NCI-H2227 treated with DMSO at 0.1 percent for 48 hours (cell line): ENCODE results near the gene ADARB2.
"Not testable (repeated sequence)": the region's sequence is repeated elsewhere in the genome, so short reads cannot be mapped to it uniquely, and the experiment has no call there.

Source experiments
- DNase-seq: peaks from one replicate; lab custom pipeline; 2025; lab: John Stamatoyannopoulos, UW

Gene ADARB2

DNA sequence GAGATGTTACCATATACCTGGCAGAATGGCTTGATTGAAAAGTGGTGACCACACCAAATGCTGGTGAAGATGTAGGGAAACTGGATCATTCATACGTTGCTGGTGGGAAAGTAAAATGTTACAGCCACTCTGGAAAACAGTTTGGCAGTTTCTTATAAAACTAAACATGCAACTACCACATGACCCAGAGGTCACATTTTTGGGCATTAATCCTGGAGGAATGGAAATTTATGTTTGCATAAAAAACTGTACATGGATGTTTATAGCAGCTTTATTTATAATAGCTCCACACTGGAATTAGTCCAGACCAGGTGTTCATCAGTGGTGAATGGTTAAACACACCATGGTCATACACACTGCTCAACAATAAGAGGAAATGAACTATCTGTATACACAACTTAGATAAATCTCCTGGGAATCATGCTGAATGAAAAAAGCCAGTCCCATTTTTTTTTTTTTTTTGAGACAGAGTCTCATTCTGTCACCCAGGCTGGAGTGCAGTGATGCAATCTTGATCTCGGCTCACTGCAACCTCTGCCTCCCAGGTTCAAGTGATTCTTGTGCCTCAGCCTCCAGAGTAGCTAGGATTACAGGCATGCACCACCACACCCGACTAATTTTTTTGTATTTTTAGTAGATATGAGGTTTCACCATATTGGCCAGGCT, 309.7 kb downstream of the ADARB2 start:
- DNase-seq, result not testable (repeated sequence)

- DNase-seq, result no peak
Measured at GRCh38 chr10:1426786-1427185, 310.5 kb downstream of the ADARB2 start.

DNA sequence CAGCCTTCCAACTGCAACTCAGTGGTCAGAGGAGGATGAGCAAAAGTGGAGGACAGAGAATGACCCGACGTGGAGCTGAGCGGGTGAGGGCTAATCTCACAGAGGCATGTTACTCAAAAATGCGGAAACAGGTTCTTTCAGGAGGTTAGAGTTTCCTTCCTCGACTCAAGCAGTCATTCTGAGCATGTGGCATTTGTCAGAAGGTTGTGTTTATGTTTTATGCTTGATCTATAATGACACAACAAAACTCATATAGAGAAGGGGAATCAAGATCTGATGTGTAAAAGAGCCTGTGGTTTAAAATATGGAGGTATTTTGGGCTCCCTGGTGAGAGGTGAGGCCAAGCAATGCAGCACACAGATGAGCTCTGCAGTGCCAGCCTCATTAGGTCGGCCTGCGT, 311.4 kb downstream of the ADARB2 start:
- DNase-seq, result no peak

- no peak for DNase-seq
Measured at GRCh38 chr10:1424648-1425047, 312.7 kb downstream of the ADARB2 start.

- no peak for DNase-seq
Measured at GRCh38 chr10:1423676-1424253, 313.6 kb downstream of the ADARB2 start.

GRCh38 chr10:1422275-1422674, 315.1 kb downstream of the ADARB2 start:
- DNase-seq, result no peak

GRCh38 chr10:1420661-1421362, 316.5 kb downstream of the ADARB2 start:
- DNase-seq, result peak; percentile 72

DNA sequence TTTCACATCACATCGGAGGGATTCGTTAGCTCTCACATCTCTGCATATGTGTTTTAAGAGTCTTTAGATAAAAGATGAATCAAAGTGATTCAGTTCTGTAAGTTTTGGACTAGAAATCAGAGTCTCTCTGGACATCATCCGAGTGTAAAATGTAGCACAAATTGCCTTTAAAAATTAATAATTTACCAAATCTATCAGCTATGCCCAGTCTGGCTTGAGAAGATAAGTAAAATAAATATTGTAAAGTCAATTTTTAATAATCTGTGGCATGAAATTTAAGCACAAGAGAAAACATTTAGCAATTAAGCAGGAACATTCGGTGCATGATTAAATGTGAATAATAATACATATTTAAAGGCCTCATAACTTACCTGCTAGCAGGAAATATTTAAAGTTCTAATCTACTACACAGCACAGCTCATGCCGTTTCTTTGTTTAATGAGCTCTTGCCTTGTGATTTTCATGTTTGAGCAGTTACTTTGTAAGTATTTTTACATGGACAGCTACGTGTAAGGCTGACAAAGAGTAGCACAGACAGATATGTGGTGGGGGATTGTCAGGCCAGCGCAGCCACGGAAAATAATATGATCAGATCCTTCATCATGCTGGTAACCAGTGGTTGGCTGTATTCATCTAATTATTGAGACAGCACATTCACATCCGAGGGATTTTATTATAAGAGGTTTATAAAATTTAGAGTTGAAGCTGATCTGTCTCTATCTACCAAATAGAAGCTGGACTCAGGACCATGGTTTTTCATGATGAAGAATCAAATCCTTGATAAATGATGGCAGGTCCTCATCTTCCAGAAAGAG, 317.3 kb downstream of the ADARB2 start:
- no peak for DNase-seq

DNA sequence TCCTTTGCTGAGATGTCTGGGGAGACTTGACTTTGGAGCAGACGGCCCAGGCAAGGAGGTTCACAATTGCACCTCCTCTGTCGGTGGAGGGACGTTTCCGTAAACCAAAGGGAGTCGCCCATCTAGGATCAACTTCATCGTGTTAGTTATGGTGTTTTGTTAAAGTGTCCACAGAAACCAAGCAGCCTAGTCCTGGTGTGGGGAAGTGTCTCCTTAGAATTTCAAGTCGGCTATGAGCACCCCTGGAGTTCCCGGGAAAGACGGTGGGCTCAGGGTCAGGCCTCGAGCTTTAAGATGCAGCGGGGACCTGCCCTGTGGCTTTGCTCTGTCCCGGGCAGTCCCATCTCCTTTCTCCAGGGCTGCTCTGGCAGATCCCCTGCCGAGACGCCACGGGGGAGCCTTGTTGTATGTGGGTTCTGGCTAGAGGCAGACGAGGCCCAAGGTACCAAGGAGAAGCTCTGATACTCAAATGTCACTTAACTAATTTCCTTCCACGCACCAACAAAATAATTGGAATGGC, 319.2 kb downstream of the ADARB2 start:
- DNase-seq, result no peak

GRCh38 chr10:1417574-1417973, 319.8 kb downstream of the ADARB2 start:
- no peak for DNase-seq

GRCh38 chr10:1416456-1417037, 320.8 kb downstream of the ADARB2 start:
- DNase-seq, result no peak

GRCh38 chr10:1414893-1415292, 322.4 kb downstream of the ADARB2 start:
- DNase-seq, result no peak

DNA sequence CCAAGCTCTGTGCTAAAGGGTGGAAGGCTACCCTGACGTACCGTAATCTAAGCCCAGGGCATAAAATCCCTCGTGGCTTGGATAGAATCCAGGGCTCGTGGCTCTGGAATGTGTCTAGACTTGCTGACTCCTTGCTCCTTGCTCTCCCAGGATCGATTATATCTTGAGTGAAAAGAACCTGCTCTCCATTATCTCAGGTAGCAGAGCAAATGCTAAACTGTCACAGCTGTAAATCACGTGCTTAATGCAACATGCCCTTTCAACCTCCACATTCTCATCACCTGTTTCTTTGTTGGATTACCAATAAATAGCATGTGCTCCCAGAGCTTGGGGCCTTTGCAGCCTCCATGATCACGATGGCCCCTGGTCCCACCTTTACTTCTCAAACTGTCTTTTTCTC, 323.0 kb downstream of the ADARB2 start:
- not testable (repeated sequence) for DNase-seq

DNA sequence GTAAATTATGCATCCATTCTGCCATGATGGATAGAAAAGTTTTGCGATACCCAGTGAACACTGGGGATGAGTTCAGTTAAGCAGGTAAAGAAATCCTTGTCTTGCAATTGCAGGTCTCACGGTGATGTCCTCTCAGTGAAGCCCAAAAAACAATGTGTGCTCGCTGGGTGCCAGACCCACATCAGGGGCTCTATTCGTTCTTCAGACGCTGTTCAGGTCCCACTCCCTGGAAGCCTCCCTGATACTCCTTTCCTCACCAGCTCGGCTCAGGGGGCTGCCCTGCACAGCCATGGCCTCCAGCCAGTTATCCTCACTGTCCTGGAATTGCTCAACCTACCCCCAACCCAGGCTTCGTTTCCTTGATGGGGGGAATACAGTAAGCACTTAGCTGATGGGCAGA, 323.5 kb downstream of the ADARB2 start:
- no peak for DNase-seq

- DNase-seq, result no peak
Measured at GRCh38 chr10:1413256-1413655, 324.1 kb downstream of the ADARB2 start.

GRCh38 chr10:1412531-1413189, 324.7 kb downstream of the ADARB2 start:
- no peak for DNase-seq

DNA sequence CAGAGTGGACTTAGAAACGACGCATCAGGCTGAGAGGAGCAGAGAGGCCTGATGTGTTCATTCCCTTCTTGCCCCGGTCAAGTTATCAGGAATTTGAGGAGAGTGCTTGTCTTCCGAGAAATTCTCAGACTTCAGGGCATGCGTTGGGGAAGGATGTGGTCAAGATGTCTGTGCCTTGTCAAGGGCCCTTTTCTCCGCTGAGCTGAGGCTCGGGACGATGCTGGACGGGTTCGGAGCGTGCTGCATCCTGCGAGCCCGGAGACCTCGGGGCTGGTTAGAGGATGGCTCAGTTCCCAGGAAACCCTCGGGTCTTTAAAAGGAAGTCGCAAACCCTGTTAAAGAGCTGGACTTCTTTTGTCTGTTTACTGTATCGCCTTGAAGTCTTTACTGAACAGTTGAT, 325.4 kb downstream of the ADARB2 start:
- DNase-seq, result no peak

DNA sequence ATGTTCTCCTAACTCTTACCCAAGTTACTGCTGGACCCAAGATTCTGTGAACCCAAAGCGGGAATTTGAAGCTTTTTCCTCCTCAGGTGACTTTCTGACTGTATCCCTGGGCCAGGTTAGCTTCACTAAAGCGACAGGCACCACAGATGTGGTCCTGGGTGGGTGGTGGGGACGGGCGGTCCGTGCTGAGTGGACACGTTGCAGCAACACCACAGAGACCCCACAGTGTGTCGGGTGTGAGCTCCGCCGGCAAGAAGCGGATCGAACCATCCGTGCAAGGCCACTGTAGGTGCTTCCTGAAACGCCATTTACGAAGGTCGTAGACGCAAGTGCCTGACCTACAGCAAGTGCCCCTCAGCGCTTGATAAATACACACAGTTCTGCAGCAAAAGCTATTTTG, 325.9 kb downstream of the ADARB2 start:
- DNase-seq, result no peak

- DNase-seq, result no peak
Measured at GRCh38 chr10:1410469-1411395, 326.6 kb downstream of the ADARB2 start.

DNA sequence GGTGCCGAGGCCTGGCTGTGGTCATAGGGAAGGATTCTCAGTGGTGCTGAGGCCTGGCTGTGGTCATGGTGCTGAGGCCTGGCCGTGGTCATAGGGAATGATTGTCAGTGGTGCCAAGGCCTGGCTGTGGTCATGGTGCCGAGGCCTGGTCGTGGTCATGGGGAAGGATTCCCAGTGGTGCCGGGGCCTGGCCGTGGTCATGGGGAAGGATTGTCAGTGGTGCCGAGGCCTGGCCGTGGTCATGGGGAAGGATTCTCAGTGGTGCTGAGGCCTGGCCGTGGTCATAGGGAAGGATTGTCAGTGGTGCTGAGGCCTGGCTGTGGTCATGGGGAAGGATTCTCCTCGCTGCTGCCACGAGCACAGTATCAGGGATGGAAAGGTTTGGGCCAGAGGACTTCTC, 327.3 kb downstream of the ADARB2 start:
- no peak for DNase-seq
